ENCODE measurements around the gene GPR65. TPM values are rescaled to one million over a fixed set of nuclear protein-coding genes. Genes with fewer than 3 reads are reported as not detected.

GPR65 gene
- polyA plus RNA-seq, 1 donor: 0.50 TPM

- no peak for DNase-seq
Observed at GRCh38 chr14:88040146-88040545, 35.2 kb downstream of the GPR65 start.

GRCh38 chr14:88043529-88044443, 38.9 kb downstream of the GPR65 start:
- DNase-seq: no peak

- DNase-seq: no peak
Observed at GRCh38 chr14:88044444-88044758, 39.5 kb downstream of the GPR65 start.

GRCh38 chr14:88044776-88045446, 40.0 kb downstream of the GPR65 start:
- no peak for DNase-seq

DNA sequence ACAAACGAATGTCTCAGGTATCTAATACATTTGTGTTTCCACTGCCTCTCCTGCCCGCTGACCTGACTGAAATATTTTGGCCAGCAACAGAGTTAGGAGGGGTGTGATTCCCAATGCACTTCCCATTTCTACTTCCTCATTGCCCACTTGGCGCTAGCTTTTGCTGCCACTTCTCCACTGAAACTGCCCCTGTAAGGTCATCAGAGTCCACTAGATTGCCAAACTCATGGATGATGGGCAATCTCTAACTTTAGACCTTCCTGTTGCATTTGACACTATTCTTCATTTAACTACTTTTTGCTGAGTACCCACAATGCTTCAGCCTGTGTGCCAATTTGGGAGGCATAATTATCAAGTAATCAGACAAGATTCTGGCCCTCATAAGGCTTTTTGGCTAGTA, 40.8 kb downstream of the GPR65 start:
- DNase-seq: no peak

- no peak for DNase-seq
Observed at GRCh38 chr14:88048351-88048750, 43.4 kb downstream of the GPR65 start.

GRCh38 chr14:88049266-88049665, 44.3 kb downstream of the GPR65 start:
- no peak for DNase-seq

- no peak for DNase-seq
Observed at GRCh38 chr14:88049936-88050335, 45.0 kb downstream of the GPR65 start.

- no peak for DNase-seq
Observed at GRCh38 chr14:88060576-88060975, 55.6 kb downstream of the GPR65 start.

GRCh38 chr14:88063811-88064210, 58.9 kb downstream of the GPR65 start:
- DNase-seq: no peak

Other genes with a start within 250 kb of the GPR65 start
- gene GALC, start 12.0 kb upstream of the GPR65 start, polyA plus RNA-seq (ENCODE audit: insufficient read length): 49.3 TPM